Ovary (tissue), 3 donors: ENCODE results near the gene SPAG16.

ENCODE experiments used
- EP300 ChIP-seq: sonication (generic); formaldehyde crosslinking; IDR thresholded peaks from one replicate; pipeline ENCODE4 v1.6.1; 2017; ENCODE audit warnings: antibody characterized with exemption
- POLR2A ChIP-seq: fragments of 450-650 bp; IDR thresholded peaks from one replicate; pipeline ENCODE4 v1.6.1; 2017; ENCODE audit warnings: antibody characterized with exemption, mild to moderate bottlenecking, moderate library complexity
- TF ChIP-seq, protein P1 (sequence below), 3 donors: fragments of 450-650 bp in 2 of 3; fragments of 200-600 bp in 1 of 3; IDR thresholded peaks; one replicate each; pipeline versions ENCODE4 v1.5.1 to v1.8.0; 2016 to 2022; ENCODE audit warnings: antibody characterized with exemption in 3 of 3, mild to moderate bottlenecking in 1 of 3
- donor health status: DM: no; HTN: no; CAD: no.

DNA sequence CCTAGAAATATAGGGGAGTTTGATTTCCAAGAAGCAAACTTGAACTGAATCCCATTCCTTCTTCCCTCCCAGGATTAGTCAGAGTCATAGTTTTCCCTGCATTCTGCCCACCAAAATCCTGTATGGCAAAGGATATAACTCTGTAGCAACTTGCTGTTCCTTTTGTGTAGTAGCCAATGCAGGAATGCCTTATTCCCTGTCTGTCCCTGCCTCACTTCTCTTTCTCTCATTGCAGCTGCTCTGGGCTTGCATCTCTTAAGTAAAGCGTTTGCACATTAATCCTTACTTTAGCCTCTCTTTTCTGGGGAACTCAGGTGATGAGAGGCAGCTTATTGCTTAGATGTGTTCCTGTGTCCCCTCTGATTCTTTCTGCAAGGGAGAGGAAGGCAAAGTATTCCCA is 793.5 kb downstream of the SPAG16 start:
- TF ChIP-seq, protein P1, sequence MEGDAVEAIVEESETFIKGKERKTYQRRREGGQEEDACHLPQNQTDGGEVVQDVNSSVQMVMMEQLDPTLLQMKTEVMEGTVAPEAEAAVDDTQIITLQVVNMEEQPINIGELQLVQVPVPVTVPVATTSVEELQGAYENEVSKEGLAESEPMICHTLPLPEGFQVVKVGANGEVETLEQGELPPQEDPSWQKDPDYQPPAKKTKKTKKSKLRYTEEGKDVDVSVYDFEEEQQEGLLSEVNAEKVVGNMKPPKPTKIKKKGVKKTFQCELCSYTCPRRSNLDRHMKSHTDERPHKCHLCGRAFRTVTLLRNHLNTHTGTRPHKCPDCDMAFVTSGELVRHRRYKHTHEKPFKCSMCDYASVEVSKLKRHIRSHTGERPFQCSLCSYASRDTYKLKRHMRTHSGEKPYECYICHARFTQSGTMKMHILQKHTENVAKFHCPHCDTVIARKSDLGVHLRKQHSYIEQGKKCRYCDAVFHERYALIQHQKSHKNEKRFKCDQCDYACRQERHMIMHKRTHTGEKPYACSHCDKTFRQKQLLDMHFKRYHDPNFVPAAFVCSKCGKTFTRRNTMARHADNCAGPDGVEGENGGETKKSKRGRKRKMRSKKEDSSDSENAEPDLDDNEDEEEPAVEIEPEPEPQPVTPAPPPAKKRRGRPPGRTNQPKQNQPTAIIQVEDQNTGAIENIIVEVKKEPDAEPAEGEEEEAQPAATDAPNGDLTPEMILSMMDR (IDR thresholded peaks at IDR 0.05): no peak
- TF ChIP-seq EP300: no peak
- TF ChIP-seq POLR2A: no peak
